Mucosa of rectum (tissue), 2 donors: Measurements from ENCODE around the gene SIGLEC8.
"Not testable (repeated sequence)": the region's sequence is repeated elsewhere in the genome, so short reads cannot be mapped to it uniquely, and the experiment has no call there.

Source experiments
- H3K27ac ChIP-seq, 2 donors: one replicate each; pipeline ENCODE4 v1.7.0; 2013; ENCODE audit warnings: inconsistent platforms in 2 of 2, low read depth in 2 of 2, low read length in 2 of 2
- H3K27me3 ChIP-seq, 2 donors: one replicate each; pipeline ENCODE4 v1.7.0; 2013; ENCODE audit warnings: low read length in 2 of 2; ENCODE audit not compliant: control insufficient read depth in 2 of 2, insufficient read depth in 2 of 2
- H3K36me3 ChIP-seq, 2 donors: one replicate each; pipeline ENCODE4 v1.7.0; 2013; ENCODE audit warnings: low read length in 2 of 2; ENCODE audit not compliant: control insufficient read depth in 2 of 2, insufficient read depth in 2 of 2
- H3K4me1 ChIP-seq, 2 donors: one replicate each; pipeline ENCODE4 v1.7.0; 2013; ENCODE audit warnings: low read length in 2 of 2, mild to moderate bottlenecking in 1 of 2; ENCODE audit not compliant: control insufficient read depth in 2 of 2, insufficient read depth in 2 of 2
- H3K4me3 ChIP-seq, 2 donors: one replicate each; pipeline ENCODE4 v1.7.0; 2013; ENCODE audit warnings: low read length in 2 of 2
- H3K9ac ChIP-seq, 2 donors: one replicate each; pipeline ENCODE4 v1.7.0; 2013; ENCODE audit warnings: low read length in 2 of 2, low read depth in 1 of 2, mild to moderate bottlenecking in 1 of 2
- H3K9me3 ChIP-seq, 2 donors: one replicate each; pipeline ENCODE4 v1.7.0; 2013; ENCODE audit warnings: low read length in 2 of 2; ENCODE audit not compliant: control insufficient read depth in 2 of 2
- donor health status: healthy.
- donor health status: Normal muscosa, but diverticular disease.

The SIGLEC8 gene

GRCh38 chr19:51458051-51458645 is at the start of gene SIGLEC8:
Gene SIGLEC8 (minus strand): TSS chr19:51458454. CDS start chr19:51458387, 67 bp downstream.
- H3K4me1 ChIP-seq: peaks cover 0 to 3% of the 10 kb centered on the region in 2 donors
- H3K36me3 ChIP-seq: no peaks in the 10 kb centered on the region
- peak within 1 kb of the TSS; percentile 26 to 56 for H3K27ac ChIP-seq
- H3K9me3 ChIP-seq: no peaks in the 10 kb centered on the region
- H3K9ac ChIP-seq: no peak within 1 kb of the TSS
- peaks cover 2 to 7% of the 10 kb centered on the region in 2 donors for H3K27me3 ChIP-seq
- peak within 1 kb of the TSS in 1 of 2 donors; percentile 46 for H3K4me3 ChIP-seq

- Histone ChIP-seq H3K27me3 (no peaks in the 10 kb centered on the region), H3K9ac (no peak overlapping the region), H3K9me3 (no peaks in the 10 kb centered on the region), H3K36me3 (no peaks in the 10 kb centered on the region), H3K4me1 (no peaks in the 10 kb centered on the region), H3K27ac (no peak overlapping the region), H3K4me3 (no peak overlapping the region)
Observed at GRCh38 chr19:51507640-51508058, 49.4 kb upstream of the SIGLEC8 start.

GRCh38 chr19:51507192-51507591 is 48.9 kb upstream of the SIGLEC8 start:
- Histone ChIP-seq H3K36me3 (no peaks in the 10 kb centered on the region), H3K9me3 (no peaks in the 10 kb centered on the region), H3K27me3 (no peaks in the 10 kb centered on the region), H3K9ac (no peak overlapping the region), H3K4me3 (no peak overlapping the region), H3K27ac (no peak overlapping the region), H3K4me1 (no peaks in the 10 kb centered on the region)

DNA sequence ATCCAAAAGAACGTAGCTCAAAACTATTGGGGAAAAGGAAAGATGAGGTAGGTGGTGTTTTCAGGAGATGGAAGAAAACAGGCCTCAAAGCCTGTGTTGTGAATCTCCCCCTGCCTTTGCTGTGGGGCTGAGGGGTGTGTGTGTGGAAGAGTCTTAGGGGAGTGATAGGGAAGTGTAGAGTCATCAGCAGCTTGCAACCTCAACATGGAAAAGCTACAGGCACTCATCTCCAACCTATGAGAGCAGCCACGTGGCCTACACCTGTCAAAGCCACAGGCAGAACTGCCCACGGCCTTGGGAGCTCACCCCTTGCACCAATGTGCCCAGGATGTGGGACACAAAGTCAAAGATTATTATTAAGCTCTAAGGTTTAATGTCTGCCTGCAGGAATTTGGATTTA is 47.6 kb upstream of the SIGLEC8 start:
- no peaks in the 10 kb centered on the region for H3K27me3 ChIP-seq
- H3K4me1 ChIP-seq: no peaks in the 10 kb centered on the region
- no peaks in the 10 kb centered on the region for H3K36me3 ChIP-seq
- no peaks in the 10 kb centered on the region for H3K9me3 ChIP-seq
- no peak overlapping the region for H3K27ac ChIP-seq
- H3K4me3 ChIP-seq: no peak overlapping the region
- no peak overlapping the region for H3K9ac ChIP-seq

DNA sequence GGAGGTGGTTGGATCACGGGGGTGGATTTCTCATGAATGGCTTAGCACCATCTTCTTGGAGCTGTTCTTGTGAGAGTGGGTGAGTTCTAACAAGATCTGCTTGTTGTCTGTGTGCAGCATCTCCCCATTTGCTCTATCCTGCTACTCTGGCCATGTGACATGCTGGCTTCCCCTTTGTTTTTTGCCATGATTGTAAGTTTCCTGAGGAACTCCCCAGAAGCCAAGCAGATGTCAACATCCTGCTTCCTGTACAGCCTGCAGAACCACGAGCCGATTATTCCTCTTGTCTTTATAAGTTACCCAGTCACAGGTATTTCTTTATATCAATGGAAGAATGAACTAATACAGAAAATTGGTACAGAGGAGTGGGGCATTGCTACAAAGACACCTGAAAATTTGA is 45.6 kb upstream of the SIGLEC8 start:
- Histone ChIP-seq H3K36me3 (no peaks in the 10 kb centered on the region), H3K9me3 (no peaks in the 10 kb centered on the region), H3K4me3 (no peak overlapping the region), H3K27me3 (no peaks in the 10 kb centered on the region), H3K9ac (no peak overlapping the region), H3K27ac (no peak overlapping the region), H3K4me1 (no peaks in the 10 kb centered on the region)

DNA sequence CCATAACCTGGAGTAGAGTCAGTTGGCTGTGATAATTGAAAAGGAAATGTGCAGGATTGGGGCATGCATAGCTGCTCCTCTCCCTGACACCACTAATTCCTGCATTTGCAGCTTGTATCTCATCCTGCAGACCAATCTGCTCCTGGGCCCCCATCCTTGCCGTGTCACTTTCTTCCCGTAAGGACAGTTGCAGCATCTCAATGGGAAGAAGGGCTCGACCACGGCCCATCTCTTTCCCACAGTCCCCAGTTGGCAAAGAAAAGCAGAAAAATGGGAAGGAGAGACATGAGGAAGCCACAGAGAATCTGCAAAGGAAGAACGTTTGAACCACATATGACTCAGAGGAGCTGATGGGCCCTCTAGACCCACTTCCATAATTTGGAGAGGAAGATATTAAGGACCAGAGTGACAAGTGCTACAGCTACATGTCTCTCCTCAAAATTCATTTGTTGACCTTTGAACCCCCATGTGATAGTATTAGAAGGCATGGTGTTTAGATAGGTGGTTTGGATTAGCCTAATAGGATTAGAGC is 45.1 kb upstream of the SIGLEC8 start:
- Histone ChIP-seq H3K9ac (no peak overlapping the region), H3K4me1 (no peaks in the 10 kb centered on the region), H3K27me3 (no peaks in the 10 kb centered on the region), H3K4me3 (no peak overlapping the region), H3K36me3 (no peaks in the 10 kb centered on the region), H3K9me3 (no peaks in the 10 kb centered on the region), H3K27ac (no peak overlapping the region)

GRCh38 chr19:51501594-51502263 is 43.5 kb upstream of the SIGLEC8 start, which contains the start of gene SIGLEC12:
Gene SIGLEC12 (minus strand): TSS chr19:51501800. CDS start chr19:51501733, 67 bp downstream.
- Histone ChIP-seq H3K9ac (no peak within 1 kb of the TSS), H3K27ac (no peak within 1 kb of the TSS), H3K27me3 (no peaks in the 10 kb centered on the region), H3K9me3 (no peaks in the 10 kb centered on the region), H3K36me3 (no peaks in the 10 kb centered on the region), H3K4me1 (no peaks in the 10 kb centered on the region), H3K4me3 (peak within 1 kb of the TSS in 1 of 2 donors; percentile 22)

DNA sequence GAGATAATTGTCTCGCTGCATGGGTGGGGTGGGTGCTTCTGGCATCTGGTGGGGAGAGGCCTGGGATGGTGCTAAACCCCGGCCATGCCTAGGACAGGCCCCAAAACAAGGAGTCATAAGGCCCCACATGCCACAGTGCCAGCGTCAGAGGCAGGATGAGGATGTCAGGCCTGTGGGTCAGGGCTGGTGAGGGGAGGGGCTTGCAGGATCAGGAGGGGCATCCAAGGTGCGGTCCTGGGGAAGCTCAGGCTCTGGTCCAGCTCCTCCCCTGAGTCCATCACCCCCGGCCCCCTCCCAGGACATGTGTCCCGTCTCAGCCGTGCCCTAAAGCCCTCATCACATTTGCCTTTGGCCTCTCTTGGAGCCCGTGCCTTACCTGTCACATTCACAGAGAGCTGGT is 42.7 kb upstream of the SIGLEC8 start:
- not testable (repeated sequence) for H3K27me3 ChIP-seq, H3K27ac ChIP-seq, H3K9me3 ChIP-seq, H3K36me3 ChIP-seq, H3K4me3 ChIP-seq, H3K4me1 ChIP-seq, H3K9ac ChIP-seq

DNA sequence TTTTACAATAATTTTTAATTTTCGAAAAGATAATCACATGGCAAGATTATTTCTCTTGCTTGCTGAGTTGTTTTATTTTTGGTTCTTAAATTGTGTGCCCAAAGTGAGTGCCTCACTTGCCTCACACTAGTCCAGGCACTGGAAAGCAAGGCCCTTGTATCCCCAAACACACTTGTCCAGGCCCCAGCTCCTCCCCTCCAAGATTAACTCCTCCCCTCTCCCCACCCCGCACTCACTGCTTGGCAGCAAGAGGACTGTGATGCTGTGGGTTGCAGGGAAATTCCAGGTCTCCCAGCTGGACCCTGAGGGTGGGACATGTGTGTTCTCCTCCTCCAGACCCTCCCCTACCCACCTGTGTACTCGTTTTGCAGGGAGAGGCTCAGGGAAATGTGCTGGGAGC is 39.4 kb upstream of the SIGLEC8 start:
- no peak overlapping the region for H3K4me3 ChIP-seq
- no peaks in the 10 kb centered on the region for H3K27me3 ChIP-seq
- no peaks in the 10 kb centered on the region for H3K9me3 ChIP-seq

DNA sequence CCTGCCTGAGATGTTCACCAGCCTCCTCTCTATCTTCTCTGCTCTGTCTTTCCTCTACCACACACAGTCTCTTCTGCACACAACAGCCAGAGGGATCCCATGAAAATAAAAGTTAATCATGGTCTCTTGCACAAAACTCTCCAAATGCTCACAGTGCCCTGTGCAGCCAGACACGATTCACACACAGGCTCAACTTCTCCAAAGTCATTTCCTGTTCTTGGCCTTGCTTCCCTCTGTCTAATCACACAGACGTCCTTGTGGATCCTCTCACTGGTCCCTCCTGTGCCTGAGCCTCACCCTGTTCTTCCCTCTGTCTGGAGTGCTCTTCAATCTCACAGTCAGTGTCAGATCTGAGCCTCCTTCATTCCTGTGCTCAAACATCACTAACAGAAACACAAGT is 35.5 kb upstream of the SIGLEC8 start:
- Histone ChIP-seq H3K36me3 (no peaks in the 10 kb centered on the region), H3K9me3 (no peaks in the 10 kb centered on the region), H3K27ac (no peak overlapping the region), H3K4me3 (no peak overlapping the region), H3K9ac (no peak overlapping the region), H3K4me1 (no peaks in the 10 kb centered on the region), H3K27me3 (no peaks in the 10 kb centered on the region)

More for the DNA sequence above, 39.4 kb upstream of the SIGLEC8 start:
- Histone ChIP-seq H3K9ac (no peak overlapping the region), H3K36me3 (no peaks in the 10 kb centered on the region), H3K4me1 (no peaks in the 10 kb centered on the region), H3K27ac (no peak overlapping the region)
